Gastrocnemius medialis (tissue), 4 donors: ENCODE measurements around the gene KLHL25.

Experiments used
- CTCF ChIP-seq, 5 experiments: fragments of 450-650 bp in 3 of 5; fragments of 200-600 bp in 2 of 5; sonication (generic) in 2 of 5; IDR thresholded peaks in 4 of 5; conservative IDR thresholded peaks in 1 of 5; 1 replicate in 4 of 5; 2 replicates in 1 of 5; pipeline ENCODE4 v1.5.1; 2016 to 2019; ENCODE audit warnings: antibody characterized with exemption in 5 of 5, mild to moderate bottlenecking in 3 of 5, moderate library complexity in 3 of 5
- POLR2A ChIP-seq, 2 donors: fragments of 450-650 bp; IDR thresholded peaks; one replicate each; pipeline ENCODE4 v1.6.1; 2017; ENCODE audit warnings: antibody characterized with exemption in 2 of 2, mild to moderate bottlenecking in 2 of 2, moderate library complexity in 2 of 2

GRCh38 chr15:85762756-85763127, 32.0 kb downstream of the KLHL25 start:
- no peak for TF ChIP-seq CTCF (IDR thresholded peaks at IDR 0.05 in 4 of 5, conservative IDR thresholded peaks at IDR 0.05 in 1 of 5)
- no peak for TF ChIP-seq POLR2A (IDR thresholded peaks at IDR 0.05)
